Keratinocyte (primary cell): Measurements from ENCODE around the gene RNF169.

ENCODE experiments used
- EZH2 ChIP-seq: IDR thresholded peaks from one replicate; pipeline ENCODE4 v1.6.1; 2012; ENCODE audit warnings: inconsistent platforms, mild to moderate bottlenecking, low read length, moderate library complexity
- TF ChIP-seq, protein P1 (sequence below), 3 experiments: IDR thresholded peaks in 1 of 3; conservative IDR thresholded peaks in 1 of 3; optimal IDR thresholded peaks in 1 of 3; 2 replicates in 2 of 3; 3 replicates in 1 of 3; pipeline versions ENCODE3 to v1.5.1; 2011; ENCODE audit warnings: low read length in 3 of 3, mild to moderate bottlenecking in 3 of 3, moderate library complexity in 2 of 3, control low read depth in 1 of 3, inconsistent platforms in 1 of 3; ENCODE audit not compliant: insufficient read depth in 2 of 3; ENCODE audit errors: extremely low read depth in 1 of 3

DNA sequence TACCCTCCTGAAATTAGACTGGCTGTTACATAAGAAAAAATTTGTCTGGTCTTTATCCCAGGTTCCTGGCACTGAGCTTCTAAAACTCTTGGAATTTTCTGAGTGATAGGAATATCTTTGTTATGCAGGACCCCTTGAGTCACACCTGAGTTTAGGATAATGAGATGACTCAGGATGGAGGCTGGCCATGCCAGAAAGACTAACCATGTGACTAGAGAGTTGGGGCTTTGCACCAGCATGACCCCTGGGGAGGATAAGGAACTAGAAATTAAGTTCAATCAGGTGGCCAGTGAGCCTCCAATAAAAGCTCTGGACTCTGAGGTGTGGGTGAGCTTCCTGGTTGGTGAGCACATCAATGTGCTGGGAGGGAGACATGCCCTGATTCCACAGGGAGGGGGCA, 112.1 kb downstream of the RNF169 start:
- TF ChIP-seq, protein P1, sequence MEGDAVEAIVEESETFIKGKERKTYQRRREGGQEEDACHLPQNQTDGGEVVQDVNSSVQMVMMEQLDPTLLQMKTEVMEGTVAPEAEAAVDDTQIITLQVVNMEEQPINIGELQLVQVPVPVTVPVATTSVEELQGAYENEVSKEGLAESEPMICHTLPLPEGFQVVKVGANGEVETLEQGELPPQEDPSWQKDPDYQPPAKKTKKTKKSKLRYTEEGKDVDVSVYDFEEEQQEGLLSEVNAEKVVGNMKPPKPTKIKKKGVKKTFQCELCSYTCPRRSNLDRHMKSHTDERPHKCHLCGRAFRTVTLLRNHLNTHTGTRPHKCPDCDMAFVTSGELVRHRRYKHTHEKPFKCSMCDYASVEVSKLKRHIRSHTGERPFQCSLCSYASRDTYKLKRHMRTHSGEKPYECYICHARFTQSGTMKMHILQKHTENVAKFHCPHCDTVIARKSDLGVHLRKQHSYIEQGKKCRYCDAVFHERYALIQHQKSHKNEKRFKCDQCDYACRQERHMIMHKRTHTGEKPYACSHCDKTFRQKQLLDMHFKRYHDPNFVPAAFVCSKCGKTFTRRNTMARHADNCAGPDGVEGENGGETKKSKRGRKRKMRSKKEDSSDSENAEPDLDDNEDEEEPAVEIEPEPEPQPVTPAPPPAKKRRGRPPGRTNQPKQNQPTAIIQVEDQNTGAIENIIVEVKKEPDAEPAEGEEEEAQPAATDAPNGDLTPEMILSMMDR (optimal IDR thresholded peaks at IDR 0.05 in 1 of 3, IDR thresholded peaks at IDR 0.05 in 1 of 3, conservative IDR thresholded peaks at IDR 0.05 in 1 of 3; ENCODE audit: extremely low read depth in 1 of 3, insufficient read depth in 2 of 3, low read length in 3 of 3), result no peak
- no peak for TF ChIP-seq EZH2
